ENCODE results near the gene CZIB.

CZIB gene

GRCh38 chr1:53238197-53239155 is 18.0 kb upstream of the CZIB start, which contains the start of gene MAGOH:
TSS of gene MAGOH (minus strand) at chr1:53238518. CDS start at chr1:53238448, 70 bp downstream.
- TF ChIP-seq, protein P1, sequence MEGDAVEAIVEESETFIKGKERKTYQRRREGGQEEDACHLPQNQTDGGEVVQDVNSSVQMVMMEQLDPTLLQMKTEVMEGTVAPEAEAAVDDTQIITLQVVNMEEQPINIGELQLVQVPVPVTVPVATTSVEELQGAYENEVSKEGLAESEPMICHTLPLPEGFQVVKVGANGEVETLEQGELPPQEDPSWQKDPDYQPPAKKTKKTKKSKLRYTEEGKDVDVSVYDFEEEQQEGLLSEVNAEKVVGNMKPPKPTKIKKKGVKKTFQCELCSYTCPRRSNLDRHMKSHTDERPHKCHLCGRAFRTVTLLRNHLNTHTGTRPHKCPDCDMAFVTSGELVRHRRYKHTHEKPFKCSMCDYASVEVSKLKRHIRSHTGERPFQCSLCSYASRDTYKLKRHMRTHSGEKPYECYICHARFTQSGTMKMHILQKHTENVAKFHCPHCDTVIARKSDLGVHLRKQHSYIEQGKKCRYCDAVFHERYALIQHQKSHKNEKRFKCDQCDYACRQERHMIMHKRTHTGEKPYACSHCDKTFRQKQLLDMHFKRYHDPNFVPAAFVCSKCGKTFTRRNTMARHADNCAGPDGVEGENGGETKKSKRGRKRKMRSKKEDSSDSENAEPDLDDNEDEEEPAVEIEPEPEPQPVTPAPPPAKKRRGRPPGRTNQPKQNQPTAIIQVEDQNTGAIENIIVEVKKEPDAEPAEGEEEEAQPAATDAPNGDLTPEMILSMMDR (IDR thresholded peaks at IDR 0.05; ENCODE audit: low read depth, low read length) = no peak
- peak within 1 kb of the TSS; percentile 79 for H3K4me3 ChIP-seq (ENCODE audit: low read depth, low read length)

DNA sequence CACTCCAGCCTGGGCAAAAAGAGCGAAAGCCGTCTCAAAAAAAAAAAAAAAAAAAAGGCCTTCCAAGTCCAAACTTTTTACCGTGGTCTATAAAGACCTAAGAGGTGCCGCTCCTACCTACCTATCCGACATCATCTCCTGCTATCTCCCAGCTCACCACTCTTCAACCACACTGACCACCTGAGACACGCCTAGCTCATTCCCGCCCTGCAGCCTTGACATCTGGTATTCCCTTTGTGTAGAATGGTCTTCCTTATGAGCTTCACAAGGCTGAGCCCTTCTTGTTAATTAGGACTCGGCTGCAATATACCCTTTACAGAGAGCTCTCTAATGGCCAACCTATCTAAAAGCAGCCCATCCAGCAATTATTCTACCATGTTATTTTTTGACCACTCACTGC is 17.2 kb upstream of the CZIB start:
- peak overlapping the region; percentile 79 for H3K4me3 ChIP-seq (ENCODE audit: low read depth, low read length)
- TF ChIP-seq, protein P1 (IDR thresholded peaks at IDR 0.05; ENCODE audit: low read depth, low read length) = no peak

DNA sequence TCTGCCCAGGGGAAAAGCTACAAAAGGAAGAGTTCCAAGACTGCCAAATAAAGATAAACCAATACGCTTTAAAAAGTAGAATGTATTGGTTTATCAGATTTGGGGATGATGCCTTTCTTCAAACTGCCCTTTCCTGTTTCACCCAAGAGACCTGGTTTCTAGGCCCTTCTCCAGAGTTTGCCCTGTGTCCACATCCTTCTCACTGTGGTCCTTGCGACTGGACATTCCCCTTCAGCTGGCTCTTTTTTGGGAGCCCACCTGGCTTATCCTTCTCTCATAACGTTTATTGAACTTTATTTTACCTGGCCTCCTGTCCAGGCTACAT is 490 bp upstream of the CZIB start:
- peak overlapping the region; percentile 81 for H3K4me3 ChIP-seq (ENCODE audit: low read depth, low read length)
- TF ChIP-seq, protein P1 (IDR thresholded peaks at IDR 0.05; ENCODE audit: low read depth, low read length) = no peak

DNA sequence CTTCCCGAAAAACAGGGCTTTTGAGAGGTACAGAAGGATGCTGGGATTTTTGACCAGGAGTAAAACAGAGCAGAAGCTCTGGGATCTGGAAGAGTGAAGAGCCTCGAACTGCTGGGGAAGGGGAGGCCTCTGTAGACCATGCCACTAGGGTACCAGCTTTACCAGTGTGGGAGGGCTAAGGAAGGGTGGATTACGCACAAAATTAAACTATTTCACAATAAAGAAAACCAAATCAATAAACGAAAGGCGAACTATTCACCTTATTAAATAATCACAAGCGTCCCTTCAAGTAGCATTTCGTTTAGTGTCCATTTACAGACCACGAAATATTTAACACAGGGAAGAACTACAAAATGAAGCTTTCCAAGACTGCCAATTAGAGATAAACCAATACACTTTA is 723 bp downstream of the CZIB start:
- TF ChIP-seq, protein P1 (IDR thresholded peaks at IDR 0.05; ENCODE audit: low read depth, low read length) = no peak
- peak overlapping the region; percentile 81 for H3K4me3 ChIP-seq (ENCODE audit: low read depth, low read length)

DNA sequence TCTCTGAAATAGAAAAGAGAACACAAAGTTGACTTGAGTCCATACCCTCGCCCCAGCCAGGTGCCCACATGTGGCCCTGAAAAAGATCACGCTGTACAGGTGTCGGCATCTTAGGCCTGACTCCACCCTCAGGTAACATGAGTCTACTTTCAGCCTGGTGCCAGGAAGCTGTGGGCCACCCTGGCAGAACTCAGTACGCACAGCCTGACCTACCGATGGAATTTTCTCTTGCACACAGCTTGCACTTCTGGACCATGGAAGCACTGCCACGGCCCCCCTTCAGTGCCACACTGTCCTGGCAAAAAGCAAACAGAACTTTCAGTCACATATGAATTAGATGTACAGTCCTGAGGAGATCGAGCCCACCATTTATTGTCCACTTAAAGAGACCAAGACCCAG is 2.2 kb downstream of the CZIB start:
- TF ChIP-seq, protein P1 (IDR thresholded peaks at IDR 0.05; ENCODE audit: low read depth, low read length) = no peak
- H3K4me3 ChIP-seq (ENCODE audit: low read depth, low read length) = no peak overlapping the region

GRCh38 chr1:53214376-53214940 is 6.0 kb downstream of the CZIB start:
- TF ChIP-seq, protein P1 (IDR thresholded peaks at IDR 0.05; ENCODE audit: low read depth, low read length) = no peak
- no peak overlapping the region for H3K4me3 ChIP-seq (ENCODE audit: low read depth, low read length)

DNA sequence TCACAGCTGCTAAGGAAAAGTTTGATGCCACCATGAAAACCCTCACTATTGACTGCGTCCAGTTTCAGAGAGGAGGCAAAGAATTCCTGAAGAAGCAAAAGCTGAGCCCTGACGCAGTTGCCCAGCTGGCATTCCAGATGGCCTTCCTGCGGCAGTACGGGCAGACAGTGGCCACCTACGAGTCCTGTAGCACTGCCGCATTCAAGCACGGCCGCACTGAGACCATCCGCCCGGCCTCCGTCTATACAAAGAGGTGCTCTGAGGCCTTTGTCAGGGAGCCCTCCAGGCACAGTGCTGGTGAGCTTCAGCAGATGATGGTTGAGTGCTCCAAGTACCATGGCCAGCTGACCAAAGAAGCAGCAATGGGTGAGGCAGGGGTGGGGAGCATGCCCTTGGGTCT is 9.5 kb downstream of the CZIB start:
- TF ChIP-seq, protein P1 (IDR thresholded peaks at IDR 0.05; ENCODE audit: low read depth, low read length) = no peak
- H3K4me3 ChIP-seq (ENCODE audit: low read depth, low read length) = no peak overlapping the region

All from WI38 (cell line).